Measurements from ENCODE around the gene NINJ2. TPM values are rescaled to one million over a fixed set of nuclear protein-coding genes. Genes with fewer than 3 reads are reported as not detected.

The NINJ2 gene
- total RNA-seq, 1 donor from 2014 or later, result not detected

DNA sequence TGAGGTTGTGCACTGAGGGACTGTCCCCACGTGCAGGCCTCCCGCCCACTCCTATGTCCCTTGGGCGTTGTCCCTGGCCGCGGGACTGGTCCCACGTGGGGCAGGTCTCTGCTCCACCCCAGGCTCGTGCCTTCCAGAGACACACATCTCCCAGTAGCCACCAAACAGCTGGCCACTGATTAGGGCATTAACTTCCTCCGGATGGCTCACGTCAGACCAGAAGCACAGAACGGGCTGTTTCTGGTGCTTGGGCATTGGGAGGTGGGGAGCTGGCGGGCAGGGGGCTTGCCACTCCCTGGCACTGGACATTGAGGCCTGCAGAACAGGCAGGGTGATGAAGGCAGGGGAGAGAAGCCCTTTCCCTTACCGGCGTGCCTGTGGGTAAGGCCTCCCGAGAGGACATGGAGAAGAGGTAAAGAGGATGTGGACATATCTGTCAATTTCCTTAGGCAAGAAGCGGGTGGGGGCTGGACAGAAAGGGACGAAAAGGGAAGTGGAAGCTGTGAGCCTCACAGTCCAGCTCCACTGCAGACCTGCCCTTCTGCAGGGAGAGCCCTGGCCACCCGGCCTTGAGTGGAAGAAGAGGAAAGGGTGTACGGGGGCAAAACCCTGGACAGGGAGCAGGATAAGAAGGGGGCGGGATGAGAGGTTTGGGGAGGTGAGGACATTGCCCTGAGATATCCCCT lies 101.2 kb downstream of the NINJ2 start:
- Histone ChIP-seq H3K27me3 (ENCODE audit: control insufficient read depth, insufficient read depth, low read length) (no peaks in the 10 kb centered on the region), H3K36me3 (ENCODE audit: control insufficient read depth, insufficient read depth, low read length) (no peaks in the 10 kb centered on the region), H3K4me3 (ENCODE audit: low read depth, low read length) (no peak overlapping the region)
- no peak for DNase-seq (ENCODE audit: low read depth)
- no peak for TF ChIP-seq CTCF (IDR thresholded peaks at IDR 0.05; ENCODE audit: insufficient read depth, low read length, poor library complexity, severe bottlenecking)

DNA sequence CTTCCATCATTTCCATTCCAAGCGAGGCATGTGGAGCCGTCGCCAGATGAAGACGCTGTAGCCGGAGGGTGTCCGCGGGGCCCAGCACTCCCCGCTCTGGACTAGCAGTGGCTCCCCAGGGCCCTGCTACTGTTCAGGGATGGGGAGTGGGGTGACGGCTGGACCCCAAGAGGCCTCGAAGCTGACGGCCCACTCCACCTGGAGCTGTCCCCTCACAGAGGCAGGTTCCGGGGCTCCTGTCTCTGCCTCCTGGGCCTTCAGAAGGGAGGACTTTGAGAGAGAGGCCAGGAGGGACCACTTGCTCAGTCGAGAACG lies 101.9 kb downstream of the NINJ2 start:
- no peaks in the 10 kb centered on the region for H3K27me3 ChIP-seq (ENCODE audit: control insufficient read depth, insufficient read depth, low read length)

DNA sequence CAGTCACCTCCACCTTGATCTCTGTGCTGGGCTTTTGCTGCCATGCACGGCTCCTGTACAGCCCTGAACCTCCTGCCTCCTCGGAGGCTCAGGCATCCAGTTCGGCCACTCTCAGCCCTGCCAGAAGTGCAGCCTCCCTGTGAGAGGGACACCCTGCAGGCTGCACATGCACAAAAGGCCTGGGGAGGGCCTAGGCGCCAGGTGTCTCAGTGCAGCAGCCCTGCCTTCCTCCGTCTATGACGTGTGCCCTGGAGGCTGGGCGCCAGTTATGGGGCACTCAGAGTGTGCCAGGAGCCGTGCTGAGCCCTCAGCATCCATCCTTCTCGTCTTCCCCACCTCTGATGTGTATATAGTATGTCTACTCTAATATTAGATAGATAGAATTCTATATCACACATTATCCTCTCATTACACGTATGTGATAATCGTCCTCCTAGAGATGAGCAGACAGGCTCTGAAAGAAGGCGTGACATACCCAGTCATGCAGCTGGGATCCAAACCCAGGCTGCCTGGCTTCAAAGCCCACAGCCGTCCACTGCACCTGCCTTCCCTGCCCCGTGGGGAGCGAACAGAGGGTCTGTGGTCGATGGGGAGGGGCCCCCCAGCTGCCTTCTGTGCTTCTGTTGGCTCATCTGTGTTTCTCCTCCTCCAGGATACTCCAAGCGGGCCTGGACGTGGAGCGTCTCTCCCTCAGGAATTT lies 102.4 kb downstream of the NINJ2 start:
- no peak for TF ChIP-seq CTCF (IDR thresholded peaks at IDR 0.05; ENCODE audit: insufficient read depth, low read length, poor library complexity, severe bottlenecking)

More for the DNA sequence above, 101.9 kb downstream of the NINJ2 start:
- no peak for DNase-seq (ENCODE audit: low read depth)
- no peak for TF ChIP-seq CTCF (IDR thresholded peaks at IDR 0.05; ENCODE audit: insufficient read depth, low read length, poor library complexity, severe bottlenecking)
- no peak overlapping the region for H3K4me3 ChIP-seq (ENCODE audit: low read depth, low read length)
- no peaks in the 10 kb centered on the region for H3K36me3 ChIP-seq (ENCODE audit: control insufficient read depth, insufficient read depth, low read length)

DNA sequence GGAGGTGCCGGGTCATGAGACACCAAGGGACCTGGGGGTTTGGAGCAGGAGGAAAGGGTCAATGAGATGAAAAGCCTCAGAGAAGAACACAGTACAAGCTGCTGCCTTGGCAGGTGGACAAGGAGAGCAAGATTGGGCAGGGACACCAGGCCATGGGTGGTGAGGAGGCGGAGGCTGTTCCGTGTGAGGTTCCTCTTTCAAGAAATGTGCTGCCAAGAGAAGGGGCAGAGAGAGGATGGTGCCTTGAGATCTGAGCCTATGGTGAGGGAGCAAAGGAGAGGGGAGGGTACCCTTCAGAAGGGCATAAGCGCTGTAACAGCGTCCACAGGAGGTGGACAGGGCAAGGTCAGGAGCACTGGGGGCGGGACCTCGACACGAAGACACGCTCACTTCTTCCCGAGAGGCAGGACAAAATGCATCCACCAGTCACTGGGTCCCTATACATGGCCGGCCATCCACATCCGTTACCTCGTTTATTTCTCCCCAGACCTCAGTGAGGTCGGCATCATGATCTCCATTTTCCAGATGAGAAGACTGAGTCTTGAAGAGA lies 103.3 kb downstream of the NINJ2 start:
- no peak for TF ChIP-seq CTCF (IDR thresholded peaks at IDR 0.05; ENCODE audit: insufficient read depth, low read length, poor library complexity, severe bottlenecking)
- Histone ChIP-seq H3K36me3 (ENCODE audit: control insufficient read depth, insufficient read depth, low read length) (no peaks in the 10 kb centered on the region), H3K27me3 (ENCODE audit: control insufficient read depth, insufficient read depth, low read length) (no peaks in the 10 kb centered on the region), H3K4me3 (ENCODE audit: low read depth, low read length) (no peak overlapping the region)
- no peak for DNase-seq (ENCODE audit: low read depth)

More for the DNA sequence above, 102.4 kb downstream of the NINJ2 start:
- H3K4me3 ChIP-seq (ENCODE audit: low read depth, low read length), result no peak overlapping the region
- no peaks in the 10 kb centered on the region for H3K27me3 ChIP-seq (ENCODE audit: control insufficient read depth, insufficient read depth, low read length)
- no peak for DNase-seq (ENCODE audit: low read depth)
- H3K36me3 ChIP-seq (ENCODE audit: control insufficient read depth, insufficient read depth, low read length), result no peaks in the 10 kb centered on the region

- H3K4me3 ChIP-seq (ENCODE audit: low read depth, low read length), result no peak overlapping the region
- no peaks in the 10 kb centered on the region for H3K36me3 ChIP-seq (ENCODE audit: control insufficient read depth, insufficient read depth, low read length)
- no peak for TF ChIP-seq CTCF (IDR thresholded peaks at IDR 0.05; ENCODE audit: insufficient read depth, low read length, poor library complexity, severe bottlenecking)
- no peaks in the 10 kb centered on the region for H3K27me3 ChIP-seq (ENCODE audit: control insufficient read depth, insufficient read depth, low read length)
- no peak for DNase-seq (ENCODE audit: low read depth)
Observed at GRCh38 chr12:559208-559905, 103.9 kb downstream of the NINJ2 start.

Measured in kidney epithelial cell (primary cell).